HEK293T (cell line): Measurements from ENCODE around the gene CAMK2G.
"Not testable (repeated sequence)": the region's sequence is repeated elsewhere in the genome, so short reads cannot be mapped to it uniquely, and the experiment has no call there.

ENCODE experiments used
- CTCF ChIA-PET: fragments of 350-600 bp; formaldehyde crosslinking; extraction: SDS; loops from one replicate; lab custom pipeline; 2021; ENCODE audit warnings: antibody characterized with exemption, inconsistent platforms; lab: Yijun Ruan, JAX
- POLR2A ChIA-PET: fragments of 350-600 bp; formaldehyde crosslinking; extraction: SDS; loops from one replicate; lab custom pipeline; 2020; ENCODE audit warnings: antibody characterized with exemption, inconsistent platforms; lab: Yijun Ruan, JAX
- DNase-seq: peaks from one replicate; pipeline ENCODE4 v3.0.0; 2012; ENCODE audit warnings: mixed read lengths; ENCODE audit errors: extremely low spot score
- ARNT ChIP-seq: fragments of 450-650 bp; IDR thresholded peaks from 2 replicates; pipeline ENCODE4 v1.6.1; 2017; ENCODE audit warnings: mild to moderate bottlenecking
- BHLHE40 ChIP-seq: fragments of 450-650 bp; IDR thresholded peaks from 2 replicates; pipeline ENCODE4 v1.6.1; 2016; ENCODE audit warnings: mild to moderate bottlenecking, moderate library complexity, borderline replicate concordance
- CTBP1 ChIP-seq: fragments of 450-650 bp; IDR thresholded peaks from 2 replicates; pipeline ENCODE4 v1.6.1; 2016; ENCODE audit warnings: borderline replicate concordance
- ELF4 ChIP-seq: fragments of 450-650 bp; IDR thresholded peaks from 2 replicates; pipeline ENCODE4 v1.6.1; 2017; ENCODE audit warnings: antibody characterized with exemption
- FOXA1 ChIP-seq: fragments of 450-650 bp; IDR thresholded peaks from 2 replicates; pipeline ENCODE4 v1.6.1; 2016; ENCODE audit warnings: mild to moderate bottlenecking
- FOXK2 ChIP-seq: fragments of 450-650 bp; IDR thresholded peaks from 2 replicates; pipeline ENCODE4 v1.6.1; 2016; ENCODE audit warnings: mild to moderate bottlenecking
- FOXM1 ChIP-seq: fragments of 450-650 bp; IDR thresholded peaks from 2 replicates; pipeline ENCODE4 v1.6.1; 2017; ENCODE audit warnings: mild to moderate bottlenecking, borderline replicate concordance
- HDGF ChIP-seq: fragments of 450-650 bp; IDR thresholded peaks from 2 replicates; pipeline ENCODE4 v1.6.1; 2017; ENCODE audit warnings: antibody characterized with exemption, borderline replicate concordance
- L3MBTL2 ChIP-seq: fragments of 450-650 bp; conservative IDR thresholded peaks from 2 replicates; pipeline ENCODE4 v1.6.1; 2016; ENCODE audit warnings: mild to moderate bottlenecking
- LEF1 ChIP-seq: fragments of 450-650 bp; IDR thresholded peaks from 2 replicates; pipeline ENCODE4 v1.6.1; 2017; ENCODE audit warnings: mild to moderate bottlenecking, borderline replicate concordance
- NFRKB ChIP-seq: fragments of 450-650 bp; IDR thresholded peaks from 2 replicates; pipeline ENCODE4 v1.6.1; 2016; ENCODE audit warnings: mild to moderate bottlenecking, moderate library complexity
- PKNOX1 ChIP-seq: fragments of 450-650 bp; IDR thresholded peaks from 2 replicates; pipeline ENCODE4 v1.6.1; 2016
- SP1 ChIP-seq: fragments of 450-650 bp; IDR thresholded peaks from 2 replicates; pipeline ENCODE4 v1.6.1; 2017
- SUZ12 ChIP-seq: fragments of 450-650 bp; IDR thresholded peaks from 2 replicates; pipeline ENCODE4 v1.6.1; 2016; ENCODE audit warnings: mild to moderate bottlenecking
- TARDBP ChIP-seq: fragments of 450-650 bp; IDR thresholded peaks from 2 replicates; pipeline ENCODE4 v1.6.1; 2016
- ZNF384 ChIP-seq: fragments of 450-650 bp; IDR thresholded peaks from 2 replicates; pipeline ENCODE4 v1.6.1; 2016

The CAMK2G gene

GRCh38 chr10:73890261-73890660 is 15.9 kb upstream of the CAMK2G start:
- POLR2A ChIA-PET = interaction anchor here (1.3 kb wide), 1 partner anchor 50 kb away, joined by 3 read pairs; no protein-coding TSS in a partner anchor
- no peak for TF ChIP-seq ARNT
- DNase-seq = no peak
- CTCF ChIA-PET = interaction anchor here (1.5 to 2.2 kb wide), 3 partner anchors 49 to 67 kb away, joined by 4 to 9 read pairs (median 5); no protein-coding TSS in a partner anchor

- POLR2A ChIA-PET = interaction anchor here (1.7 kb wide), 1 partner anchor 20 kb away, joined by 4 read pairs; no protein-coding TSS in a partner anchor
- CTCF ChIA-PET = interaction anchor here (0.7 to 1.5 kb wide), 2 partner anchors 51 to 67 kb away, joined by 4 to 6 read pairs; no protein-coding TSS in a partner anchor
- not testable (repeated sequence) for DNase-seq
These were observed 15.1 kb upstream of the CAMK2G start for GRCh38 chr10:73889416-73889815.

- TF ChIP-seq ELF4 = no peak
- TF ChIP-seq FOXA1 = no peak
- TF ChIP-seq NFRKB = no peak
- TF ChIP-seq ARNT = no peak
- no peak for TF ChIP-seq L3MBTL2
- no peak for TF ChIP-seq BHLHE40
- TF ChIP-seq LEF1 = no peak
- no peak for TF ChIP-seq CTBP1
- TF ChIP-seq SUZ12 = no peak
- no peak for TF ChIP-seq FOXM1
- TF ChIP-seq SP1 = no peak
- no peak for TF ChIP-seq FOXK2
- TF ChIP-seq HDGF = no peak
- no peak for TF ChIP-seq ZNF384
- TF ChIP-seq TARDBP = no peak
- no peak for TF ChIP-seq PKNOX1
- POLR2A ChIA-PET = interaction anchor here (1.7 kb wide), 1 partner anchor 20 kb away, joined by 4 read pairs; no protein-coding TSS in a partner anchor
- DNase-seq = no peak
These were observed 14.7 kb upstream of the CAMK2G start for GRCh38 chr10:73889014-73889413.

DNA sequence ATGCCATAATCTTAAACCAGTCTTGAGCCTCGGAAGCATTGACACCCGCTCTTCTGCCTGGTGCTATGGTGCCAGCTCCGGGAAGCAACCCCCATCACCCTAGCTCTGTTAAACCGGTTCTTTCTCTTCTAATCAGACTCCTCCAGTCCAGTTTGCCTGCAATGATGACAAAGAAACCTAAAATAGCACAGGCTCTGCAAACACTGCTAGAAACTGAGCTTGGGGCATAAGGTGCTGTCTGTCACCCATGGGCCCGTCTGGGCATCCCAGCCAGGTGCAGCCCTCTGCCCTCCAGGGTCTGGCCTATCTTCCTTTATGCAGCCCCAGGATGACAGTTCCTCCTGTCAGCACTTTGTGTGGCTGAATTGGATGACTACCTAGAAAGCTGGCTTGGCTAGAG is 14.2 kb upstream of the CAMK2G start:
- POLR2A ChIA-PET = interaction anchor here (0.9 to 1.7 kb wide), 2 partner anchors 21 to 47 kb away, joined by 3 to 4 read pairs; no protein-coding TSS in a partner anchor
- no peak for DNase-seq
- CTCF ChIA-PET = interaction anchor here (0.7 to 2.9 kb wide), 5 partner anchors 9 to 170 kb away, joined by 4 to 30 read pairs (median 6); no protein-coding TSS in a partner anchor
- TF ChIP-seq LEF1 (no peak), ELF4 (no peak), CTBP1 (no peak), FOXA1 (no peak), L3MBTL2 (no peak), ARNT (no peak), FOXK2 (no peak), HDGF (no peak), ZNF384 (no peak), TARDBP (no peak), PKNOX1 (no peak), SUZ12 (no peak), NFRKB (no peak), BHLHE40 (no peak), SP1 (no peak), FOXM1 (no peak)

More at GRCh38 chr10:73889014-73889413, 14.7 kb upstream of the CAMK2G start:
- CTCF ChIA-PET = interaction anchor here (0.7 to 1.5 kb wide), 2 partner anchors 52 to 68 kb away, joined by 4 to 6 read pairs; no protein-coding TSS in a partner anchor

DNA sequence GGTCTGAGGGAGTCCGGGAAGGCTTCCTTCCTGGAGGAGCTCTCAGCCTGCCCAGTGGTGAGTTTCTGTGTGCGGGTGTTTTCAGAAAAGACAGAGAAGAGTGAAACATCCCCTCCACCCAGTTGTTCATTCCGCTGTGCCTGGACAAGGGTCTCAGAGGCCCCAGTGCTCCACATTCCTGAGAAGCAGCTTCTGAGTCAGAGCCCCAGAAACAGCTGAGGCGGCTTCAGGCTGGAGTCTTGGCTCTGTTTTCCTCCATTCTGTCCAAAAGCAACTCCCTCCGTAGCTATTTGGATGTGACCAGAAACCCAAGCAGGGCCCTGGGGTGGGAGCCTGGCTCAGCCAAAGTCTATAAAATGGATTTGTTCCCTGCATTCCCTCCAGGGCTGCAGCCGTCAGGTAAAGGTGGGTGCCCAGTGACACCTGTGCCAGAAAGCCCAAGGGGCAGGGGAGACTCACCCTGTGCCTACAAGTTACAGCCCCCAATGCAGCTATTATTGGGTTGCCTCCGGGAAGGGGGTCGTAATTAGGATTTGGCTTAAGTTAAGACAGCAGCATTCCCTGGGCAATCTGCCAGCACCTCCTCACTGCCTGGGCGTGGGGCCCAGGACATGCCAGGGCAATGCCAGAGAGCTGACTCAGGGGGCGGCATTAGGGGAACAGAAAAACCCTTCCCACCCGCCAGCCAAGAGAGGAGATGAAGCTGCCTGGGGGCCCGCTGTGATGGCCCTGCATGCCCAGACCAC is 13.1 kb upstream of the CAMK2G start:
- TF ChIP-seq FOXK2 = no peak
- POLR2A ChIA-PET = interaction anchor here (1.7 to 2.0 kb wide), 2 partner anchors 22 to 53 kb away, joined by 4 to 10 read pairs; no protein-coding TSS in a partner anchor
- no peak for DNase-seq
- CTCF ChIA-PET = interaction anchor here (0.5 to 2.9 kb wide), 13 partner anchors 8 to 226 kb away, joined by 3 to 30 read pairs (median 4); no protein-coding TSS in a partner anchor

- CTCF ChIA-PET = interaction anchor here (0.6 to 2.9 kb wide), 20 partner anchors 7 to 217 kb away, joined by 3 to 30 read pairs (median 4); no protein-coding TSS in a partner anchor
- no peak for DNase-seq
- POLR2A ChIA-PET = interaction anchor here (2.0 kb wide), 1 partner anchor 54 kb away, joined by 10 read pairs; no protein-coding TSS in a partner anchor
- TF ChIP-seq HDGF (no peak), FOXA1 (no peak), ARNT (no peak), NFRKB (no peak), PKNOX1 (no peak), BHLHE40 (no peak), LEF1 (no peak), L3MBTL2 (no peak), TARDBP (no peak), SUZ12 (no peak), ZNF384 (no peak), FOXK2 (no peak), ELF4 (no peak), SP1 (no peak), FOXM1 (no peak)
These were observed 12.4 kb upstream of the CAMK2G start for GRCh38 chr10:73886661-73887293.
